Liver (tissue), 9 donors: ENCODE measurements around the gene CNNM1. TPM values are rescaled to one million over a fixed set of nuclear protein-coding genes. Genes with fewer than 3 reads are reported as not detected.

Experiments used
- DNase-seq: peaks from one replicate; pipeline ENCODE4 v3.0.0-alpha.2; 2017; ENCODE audit warnings: low spot score
- H3K27ac ChIP-seq, 2 donors: one replicate each; pipeline ENCODE4 v1.7.0; 2013; ENCODE audit warnings: inconsistent platforms in 2 of 2, low read length in 2 of 2, control low read depth in 1 of 2, low read depth in 1 of 2, mild to moderate bottlenecking in 1 of 2
- H3K27me3 ChIP-seq, 4 donors: one replicate each; pipeline versions ENCODE4 v1.6.1 to v1.7.0; 2013; ENCODE audit warnings: low read length in 3 of 4, inconsistent platforms in 1 of 4, mild to moderate bottlenecking in 1 of 4, moderate library complexity in 1 of 4; ENCODE audit not compliant: control insufficient read depth in 4 of 4, insufficient read depth in 4 of 4
- H3K36me3 ChIP-seq, 4 donors: one replicate each; pipeline versions ENCODE4 v1.6.1 to v1.7.0; 2013; ENCODE audit warnings: low read length in 3 of 4, mild to moderate bottlenecking in 3 of 4, low read depth in 1 of 4, moderate library complexity in 1 of 4; ENCODE audit not compliant: control insufficient read depth in 4 of 4, insufficient read depth in 3 of 4
- H3K4me1 ChIP-seq, 4 donors: one replicate each; pipeline versions ENCODE4 v1.6.1 to v1.7.0; 2013; ENCODE audit warnings: low read length in 3 of 4, mild to moderate bottlenecking in 3 of 4, moderate library complexity in 1 of 4; ENCODE audit not compliant: control insufficient read depth in 4 of 4, insufficient read depth in 4 of 4
- H3K4me3 ChIP-seq, 3 donors: one replicate each; pipeline versions ENCODE4 v1.6.1 to v1.7.0; 2013; ENCODE audit warnings: low read length in 3 of 3, control low read depth in 1 of 3, low read depth in 1 of 3, mild to moderate bottlenecking in 1 of 3
- H3K9ac ChIP-seq, 2 donors: one replicate each; pipeline ENCODE4 v1.7.0; 2013; ENCODE audit warnings: low read length in 2 of 2, mild to moderate bottlenecking in 2 of 2, moderate library complexity in 2 of 2, control low read depth in 1 of 2, low read depth in 1 of 2
- H3K9me3 ChIP-seq, 4 donors: one replicate each; pipeline versions ENCODE4 v1.6.1 to v1.7.0; 2013; ENCODE audit warnings: low read length in 3 of 4; ENCODE audit not compliant: control insufficient read depth in 4 of 4
- EGR1 ChIP-seq, 2 donors: IDR thresholded peaks; 2 replicates each; pipeline ENCODE4 v1.6.1; 2016 to 2018; ENCODE audit warnings: antibody characterized with exemption in 2 of 2, low read depth in 2 of 2
- FOXA1 ChIP-seq: IDR thresholded peaks from 2 replicates; pipeline ENCODE4 v1.6.1; 2016; ENCODE audit warnings: antibody characterized with exemption
- FOXA2 ChIP-seq: IDR thresholded peaks from 2 replicates; pipeline ENCODE4 v1.6.1; 2016; ENCODE audit warnings: antibody characterized with exemption
- GABPA ChIP-seq, 2 donors: IDR thresholded peaks in 1 of 2; conservative IDR thresholded peaks in 1 of 2; 2 replicates each; pipeline ENCODE4 v1.6.1; 2016; ENCODE audit warnings: antibody characterized with exemption in 2 of 2, mild to moderate bottlenecking in 1 of 2, moderate library complexity in 1 of 2
- HNF4A ChIP-seq, 2 donors: conservative IDR thresholded peaks; 2 replicates each; pipeline ENCODE4 v1.6.1; 2016; ENCODE audit warnings: antibody characterized with exemption in 2 of 2, mild to moderate bottlenecking in 2 of 2
- HNF4G ChIP-seq: IDR thresholded peaks from 2 replicates; pipeline ENCODE4 v1.6.1; 2016; ENCODE audit warnings: antibody characterized with exemption
- JUND ChIP-seq, 2 donors: IDR thresholded peaks; 2 replicates each; pipeline ENCODE4 v1.6.1; 2016; ENCODE audit warnings: antibody characterized with exemption in 2 of 2
- NR2F2 ChIP-seq: IDR thresholded peaks from 2 replicates; pipeline ENCODE4 v1.6.1; 2016; ENCODE audit warnings: antibody characterized with exemption
- RAD21 ChIP-seq, 2 donors: IDR thresholded peaks; 2 replicates each; pipeline ENCODE4 v1.6.1; 2016; ENCODE audit warnings: antibody characterized with exemption in 2 of 2, mild to moderate bottlenecking in 2 of 2
- RXRA ChIP-seq, 2 donors: IDR thresholded peaks; 2 replicates each; pipeline ENCODE4 v1.6.1; 2017 to 2018; ENCODE audit warnings: antibody characterized with exemption in 2 of 2, mild to moderate bottlenecking in 1 of 2
- TAF1 ChIP-seq: conservative IDR thresholded peaks from 2 replicates; pipeline ENCODE4 v1.6.1; 2016; ENCODE audit warnings: antibody characterized with exemption, mild to moderate bottlenecking
- YY1 ChIP-seq: IDR thresholded peaks from 2 replicates; pipeline ENCODE4 v1.6.1; 2016; ENCODE audit warnings: antibody characterized with exemption, mild to moderate bottlenecking
- WGBS: extraction: QIAGEN DNeasy Blood & Tissue Kit; methylation state at CpG from one replicate; pipeline ENCODE4 v1.1.7; 2013; 5-methylcytosine and 5-hydroxymethylcytosine counted together
- polyA plus RNA-seq, 2 donors: library from polyadenylated mRNA; stranded (reverse) in 1 of 2; unstranded in 1 of 2; fragments of 200-250 nt in 1 of 2; fragments of >200 nt in 1 of 2; fragmentation: Nextera tagmentation in 1 of 2; extraction: Ambion mirVana in 1 of 2; gene quantifications; one replicate each; pipeline versions ENCODE4 v1.2.1 to v1.2.3, GENCODE V29; 2013 to 2015
- total RNA-seq, 2 donors: library from RNA; depleted of rRNA; stranded (reverse); fragments of >200 nt; gene quantifications; one replicate each; pipeline ENCODE4 v1.2.3, GENCODE V29; 2014
- TF ChIP-seq, protein P1 (sequence below): IDR thresholded peaks from 2 replicates; pipeline ENCODE4 v1.6.1; 2016; ENCODE audit warnings: antibody characterized with exemption
- TF ChIP-seq, protein P2 (sequence below): IDR thresholded peaks from 2 replicates; pipeline ENCODE4 v1.6.1; 2016; ENCODE audit warnings: antibody characterized with exemption
- TF ChIP-seq, protein P3 (sequence below): fragments of 150-350 bp; IDR thresholded peaks from 2 replicates; pipeline ENCODE4 v1.5.1; 2017; ENCODE audit warnings: improper control_type of control experiment, low read depth, low read length; ENCODE audit not compliant: missing input control
- TF ChIP-seq, protein P4 (sequence below): IDR thresholded peaks from 2 replicates; pipeline ENCODE4 v1.6.1; 2016; ENCODE audit warnings: antibody characterized with exemption, mild to moderate bottlenecking
- TF ChIP-seq, protein P5 (sequence below): IDR thresholded peaks from 2 replicates; pipeline ENCODE4 v1.6.1; 2016; ENCODE audit warnings: antibody characterized with exemption
- donor health status: healthy.
- donor health status: healthy.
- donor health status: healthy.
- donor health status: healthy.
- donor health status: healthy.

The CNNM1 gene
- total and polyA plus RNA-seq, 4 donors = 0.05 to 0.10 (median 0.07) TPM

DNA sequence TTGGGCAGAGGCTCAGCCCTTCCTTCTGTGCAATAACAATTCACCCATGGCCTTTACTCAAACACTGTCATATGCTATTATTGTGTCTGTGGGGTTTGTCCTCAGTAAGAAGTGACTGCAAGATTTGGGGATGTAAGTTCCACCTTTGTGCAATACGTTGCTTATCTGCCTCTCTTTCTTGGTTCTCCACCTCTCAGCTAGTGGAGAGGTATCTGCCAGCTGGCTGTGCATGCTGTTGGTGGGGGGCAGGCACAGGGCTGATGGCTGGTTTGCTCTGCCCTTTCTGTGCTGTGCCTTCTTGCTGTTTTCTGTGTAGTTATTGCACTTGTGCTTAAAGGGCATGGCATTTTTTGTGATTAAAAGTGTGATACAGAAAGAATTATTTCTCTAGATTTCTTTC, 36.2 kb downstream of the CNNM1 start:
- no peak overlapping the region for H3K4me3 ChIP-seq
- no peaks in the 10 kb centered on the region for H3K36me3 ChIP-seq
- TF ChIP-seq YY1 = no peak
- TF ChIP-seq, protein P1, sequence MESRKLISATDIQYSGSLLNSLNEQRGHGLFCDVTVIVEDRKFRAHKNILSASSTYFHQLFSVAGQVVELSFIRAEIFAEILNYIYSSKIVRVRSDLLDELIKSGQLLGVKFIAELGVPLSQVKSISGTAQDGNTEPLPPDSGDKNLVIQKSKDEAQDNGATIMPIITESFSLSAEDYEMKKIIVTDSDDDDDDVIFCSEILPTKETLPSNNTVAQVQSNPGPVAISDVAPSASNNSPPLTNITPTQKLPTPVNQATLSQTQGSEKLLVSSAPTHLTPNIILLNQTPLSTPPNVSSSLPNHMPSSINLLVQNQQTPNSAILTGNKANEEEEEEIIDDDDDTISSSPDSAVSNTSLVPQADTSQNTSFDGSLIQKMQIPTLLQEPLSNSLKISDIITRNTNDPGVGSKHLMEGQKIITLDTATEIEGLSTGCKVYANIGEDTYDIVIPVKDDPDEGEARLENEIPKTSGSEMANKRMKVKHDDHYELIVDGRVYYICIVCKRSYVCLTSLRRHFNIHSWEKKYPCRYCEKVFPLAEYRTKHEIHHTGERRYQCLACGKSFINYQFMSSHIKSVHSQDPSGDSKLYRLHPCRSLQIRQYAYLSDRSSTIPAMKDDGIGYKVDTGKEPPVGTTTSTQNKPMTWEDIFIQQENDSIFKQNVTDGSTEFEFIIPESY = no peak
- no peak for TF ChIP-seq EGR1 (IDR thresholded peaks at IDR 0.05; ENCODE audit: low read depth in 2 of 2)
- no peak for TF ChIP-seq RXRA (IDR thresholded peaks at IDR 0.05)
- no peak for TF ChIP-seq NR2F2
- H3K9ac ChIP-seq = no peak overlapping the region
- H3K9me3 ChIP-seq = no peaks in the 10 kb centered on the region
- H3K27me3 ChIP-seq = no peaks in the 10 kb centered on the region
- WGBS = 43% methylated on average over 1 of the region's 1 CpG
- DNase-seq = no peak
- H3K27ac ChIP-seq = no peak overlapping the region
- H3K4me1 ChIP-seq = peaks cover 0 to 6% (median 5%) of the 10 kb centered on the region in 4 donors

DNA sequence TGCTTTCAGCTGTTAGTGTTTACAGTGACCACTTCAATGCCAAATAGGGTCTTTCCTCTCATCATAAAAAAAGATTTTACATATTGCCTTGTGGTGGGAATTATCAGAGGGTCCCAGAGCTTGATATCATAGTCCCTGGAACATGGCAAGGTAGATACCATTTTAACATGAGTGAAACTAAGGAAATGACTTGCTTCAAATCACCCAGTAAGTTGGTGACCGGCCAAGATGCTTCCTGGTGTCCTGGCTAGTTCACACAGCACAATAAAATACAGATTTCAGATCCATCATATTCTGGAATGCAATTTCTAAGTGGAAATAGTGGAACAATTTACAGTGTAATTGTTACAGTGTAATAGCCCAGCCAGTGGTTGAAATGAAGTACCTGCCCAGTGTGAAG, 36.6 kb downstream of the CNNM1 start:
- DNase-seq = no peak
- Histone ChIP-seq H3K4me3 (no peak overlapping the region), H3K4me1 (peaks cover 0 to 7% (median 5%) of the 10 kb centered on the region in 4 donors), H3K36me3 (no peaks in the 10 kb centered on the region), H3K9me3 (no peaks in the 10 kb centered on the region), H3K9ac (no peak overlapping the region), H3K27ac (no peak overlapping the region), H3K27me3 (no peaks in the 10 kb centered on the region)
- 75% methylated on average over 1 of the region's 1 CpG for WGBS
- no peak for TF ChIP-seq HNF4G
- no peak for TF ChIP-seq RAD21 (IDR thresholded peaks at IDR 0.05)
- TF ChIP-seq FOXA1 = no peak
- TF ChIP-seq FOXA2 = no peak
- TF ChIP-seq, protein P2, sequence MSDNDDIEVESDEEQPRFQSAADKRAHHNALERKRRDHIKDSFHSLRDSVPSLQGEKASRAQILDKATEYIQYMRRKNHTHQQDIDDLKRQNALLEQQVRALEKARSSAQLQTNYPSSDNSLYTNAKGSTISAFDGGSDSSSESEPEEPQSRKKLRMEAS = no peak
- TF ChIP-seq GABPA (IDR thresholded peaks at IDR 0.05 in 1 of 2, conservative IDR thresholded peaks at IDR 0.05 in 1 of 2) = no peak
- TF ChIP-seq, protein P3, sequence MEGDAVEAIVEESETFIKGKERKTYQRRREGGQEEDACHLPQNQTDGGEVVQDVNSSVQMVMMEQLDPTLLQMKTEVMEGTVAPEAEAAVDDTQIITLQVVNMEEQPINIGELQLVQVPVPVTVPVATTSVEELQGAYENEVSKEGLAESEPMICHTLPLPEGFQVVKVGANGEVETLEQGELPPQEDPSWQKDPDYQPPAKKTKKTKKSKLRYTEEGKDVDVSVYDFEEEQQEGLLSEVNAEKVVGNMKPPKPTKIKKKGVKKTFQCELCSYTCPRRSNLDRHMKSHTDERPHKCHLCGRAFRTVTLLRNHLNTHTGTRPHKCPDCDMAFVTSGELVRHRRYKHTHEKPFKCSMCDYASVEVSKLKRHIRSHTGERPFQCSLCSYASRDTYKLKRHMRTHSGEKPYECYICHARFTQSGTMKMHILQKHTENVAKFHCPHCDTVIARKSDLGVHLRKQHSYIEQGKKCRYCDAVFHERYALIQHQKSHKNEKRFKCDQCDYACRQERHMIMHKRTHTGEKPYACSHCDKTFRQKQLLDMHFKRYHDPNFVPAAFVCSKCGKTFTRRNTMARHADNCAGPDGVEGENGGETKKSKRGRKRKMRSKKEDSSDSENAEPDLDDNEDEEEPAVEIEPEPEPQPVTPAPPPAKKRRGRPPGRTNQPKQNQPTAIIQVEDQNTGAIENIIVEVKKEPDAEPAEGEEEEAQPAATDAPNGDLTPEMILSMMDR = no peak
- TF ChIP-seq TAF1 = no peak
- TF ChIP-seq RXRA (IDR thresholded peaks at IDR 0.05) = no peak
- no peak for TF ChIP-seq HNF4A (conservative IDR thresholded peaks at IDR 0.05)
- no peak for TF ChIP-seq JUND (IDR thresholded peaks at IDR 0.05)
- TF ChIP-seq, protein P4, sequence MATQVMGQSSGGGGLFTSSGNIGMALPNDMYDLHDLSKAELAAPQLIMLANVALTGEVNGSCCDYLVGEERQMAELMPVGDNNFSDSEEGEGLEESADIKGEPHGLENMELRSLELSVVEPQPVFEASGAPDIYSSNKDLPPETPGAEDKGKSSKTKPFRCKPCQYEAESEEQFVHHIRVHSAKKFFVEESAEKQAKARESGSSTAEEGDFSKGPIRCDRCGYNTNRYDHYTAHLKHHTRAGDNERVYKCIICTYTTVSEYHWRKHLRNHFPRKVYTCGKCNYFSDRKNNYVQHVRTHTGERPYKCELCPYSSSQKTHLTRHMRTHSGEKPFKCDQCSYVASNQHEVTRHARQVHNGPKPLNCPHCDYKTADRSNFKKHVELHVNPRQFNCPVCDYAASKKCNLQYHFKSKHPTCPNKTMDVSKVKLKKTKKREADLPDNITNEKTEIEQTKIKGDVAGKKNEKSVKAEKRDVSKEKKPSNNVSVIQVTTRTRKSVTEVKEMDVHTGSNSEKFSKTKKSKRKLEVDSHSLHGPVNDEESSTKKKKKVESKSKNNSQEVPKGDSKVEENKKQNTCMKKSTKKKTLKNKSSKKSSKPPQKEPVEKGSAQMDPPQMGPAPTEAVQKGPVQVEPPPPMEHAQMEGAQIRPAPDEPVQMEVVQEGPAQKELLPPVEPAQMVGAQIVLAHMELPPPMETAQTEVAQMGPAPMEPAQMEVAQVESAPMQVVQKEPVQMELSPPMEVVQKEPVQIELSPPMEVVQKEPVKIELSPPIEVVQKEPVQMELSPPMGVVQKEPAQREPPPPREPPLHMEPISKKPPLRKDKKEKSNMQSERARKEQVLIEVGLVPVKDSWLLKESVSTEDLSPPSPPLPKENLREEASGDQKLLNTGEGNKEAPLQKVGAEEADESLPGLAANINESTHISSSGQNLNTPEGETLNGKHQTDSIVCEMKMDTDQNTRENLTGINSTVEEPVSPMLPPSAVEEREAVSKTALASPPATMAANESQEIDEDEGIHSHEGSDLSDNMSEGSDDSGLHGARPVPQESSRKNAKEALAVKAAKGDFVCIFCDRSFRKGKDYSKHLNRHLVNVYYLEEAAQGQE = no peak
- no peak for TF ChIP-seq YY1
- TF ChIP-seq, protein P5, sequence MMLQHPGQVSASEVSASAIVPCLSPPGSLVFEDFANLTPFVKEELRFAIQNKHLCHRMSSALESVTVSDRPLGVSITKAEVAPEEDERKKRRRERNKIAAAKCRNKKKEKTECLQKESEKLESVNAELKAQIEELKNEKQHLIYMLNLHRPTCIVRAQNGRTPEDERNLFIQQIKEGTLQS = no peak
